Hair follicular keratinocyte (primary cell): Measurements from ENCODE around the gene SLC35A5. TPM values are rescaled to one million over a fixed set of nuclear protein-coding genes. Genes with fewer than 3 reads are reported as not detected.

Source experiments
- total RNA-seq: library from RNA; depleted of rRNA; stranded (reverse); fragments of >200 nt; gene quantifications from 2 replicates; pipeline ENCODE4 v1.2.3, GENCODE V29; 2015

SLC35A5 gene, protein sequence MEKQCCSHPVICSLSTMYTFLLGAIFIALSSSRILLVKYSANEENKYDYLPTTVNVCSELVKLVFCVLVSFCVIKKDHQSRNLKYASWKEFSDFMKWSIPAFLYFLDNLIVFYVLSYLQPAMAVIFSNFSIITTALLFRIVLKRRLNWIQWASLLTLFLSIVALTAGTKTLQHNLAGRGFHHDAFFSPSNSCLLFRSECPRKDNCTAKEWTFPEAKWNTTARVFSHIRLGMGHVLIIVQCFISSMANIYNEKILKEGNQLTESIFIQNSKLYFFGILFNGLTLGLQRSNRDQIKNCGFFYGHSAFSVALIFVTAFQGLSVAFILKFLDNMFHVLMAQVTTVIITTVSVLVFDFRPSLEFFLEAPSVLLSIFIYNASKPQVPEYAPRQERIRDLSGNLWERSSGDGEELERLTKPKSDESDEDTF
- total RNA-seq = 13.7 and 27.2 TPM in 2 replicates

DNA sequence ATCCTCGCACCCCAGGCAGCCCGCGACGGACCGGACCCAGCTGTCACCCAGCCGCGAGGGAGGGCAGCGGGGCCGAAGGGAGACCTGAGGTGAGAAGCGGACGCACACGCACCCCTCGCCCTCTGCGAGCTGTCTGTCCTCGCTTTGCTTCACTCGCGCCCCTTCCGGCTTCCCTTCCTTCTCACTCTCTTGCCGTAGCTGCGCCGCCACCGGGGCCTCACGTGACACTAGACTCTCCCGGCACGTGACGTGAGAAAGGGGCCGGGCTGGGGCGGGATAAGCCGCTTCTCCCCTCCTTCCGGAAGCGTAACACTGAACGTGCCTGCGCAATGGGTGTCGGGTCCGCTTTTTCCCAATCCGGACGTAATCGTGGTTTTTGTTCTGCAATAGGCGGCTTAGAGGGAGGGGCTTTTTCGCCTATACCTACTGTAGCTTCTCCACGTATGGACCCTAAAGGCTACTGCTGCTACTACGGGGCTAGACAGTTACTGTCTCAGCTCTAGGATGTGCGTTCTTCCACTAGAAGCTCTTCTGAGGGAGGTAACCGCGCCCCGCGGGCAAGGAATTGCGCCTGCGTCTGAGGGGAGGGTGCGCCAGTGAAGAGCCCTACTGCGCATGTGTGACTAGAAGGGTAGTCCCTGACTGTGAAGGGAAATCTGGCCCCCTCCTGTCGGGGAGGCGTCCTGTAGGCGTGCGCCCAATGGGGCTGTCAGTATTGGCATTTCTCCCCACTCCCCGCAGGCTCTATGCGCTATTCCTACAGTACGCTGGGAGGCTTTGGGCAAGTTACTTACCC lies at the start of gene SLC35A5, which contains the start of gene ATG3:
TSS of gene SLC35A5 (plus strand) at position 312 of the 796 bp plus-strand sequence. CDS start 1,359 bp downstream, outside the sequence.
TSS of gene ATG3 (minus strand) at position 229 of the 796 bp plus-strand sequence. CDS start 434 bp downstream, outside the sequence.

Other genes with a start within 250 kb of the SLC35A5 start
- not detected in 2 replicates for gene CD200, start 228.9 kb upstream of the SLC35A5 start, total RNA-seq
- gene BTLA, start 62.6 kb upstream of the SLC35A5 start, total RNA-seq = not detected in 2 replicates
- gene ATG3, start 83 bp upstream of the SLC35A5 start, total RNA-seq = 54.2 and 94.2 TPM in 2 replicates
- gene CCDC80, start 79.1 kb downstream of the SLC35A5 start, total RNA-seq = 10.3 and 11.7 TPM in 2 replicates